ENCODE data around the gene CPN2. TPM values are rescaled to one million over a fixed set of nuclear protein-coding genes. Genes with fewer than 3 reads are reported as not detected.

Gene CPN2
- total RNA-seq, 1 experiment from 2014 or later, result not detected

DNA sequence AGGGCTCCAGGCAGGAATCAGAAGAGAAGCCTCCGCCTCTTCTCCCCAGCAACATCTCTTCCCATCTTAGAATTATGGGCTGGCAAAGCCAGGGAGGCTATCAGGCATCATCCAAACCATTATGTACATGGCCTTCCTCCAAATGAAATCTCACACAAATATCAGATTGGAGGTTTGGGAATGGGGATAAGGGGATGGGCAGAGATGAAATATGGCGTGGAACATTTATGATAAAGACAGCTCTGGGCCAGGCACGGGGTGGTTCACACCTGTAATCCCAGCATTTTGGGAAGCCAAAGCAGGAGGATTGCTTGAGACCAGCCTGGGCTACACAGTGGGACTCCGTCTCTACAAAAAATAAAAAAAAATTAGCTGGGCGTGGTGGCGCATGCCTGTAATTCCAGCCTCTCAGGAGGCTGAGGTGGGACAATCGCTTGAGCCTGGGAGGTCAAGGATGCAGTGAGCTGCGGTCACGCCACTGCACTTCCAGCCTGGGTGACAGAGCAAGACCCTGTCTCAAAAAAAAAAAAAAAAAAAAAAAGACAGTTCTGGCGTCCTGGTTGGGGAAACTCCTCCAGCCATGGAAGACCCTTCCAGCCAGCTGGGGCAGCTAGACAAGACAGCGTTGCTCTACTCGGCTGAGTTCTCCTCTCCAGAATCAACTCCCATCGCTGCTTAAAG, 36.6 kb downstream of the CPN2 start:
- no peak overlapping the region for H3K4ac ChIP-seq (ENCODE audit: low read depth, low read length)
- H3K56ac ChIP-seq (ENCODE audit: insufficient read length, low read depth, low read length), result no peak overlapping the region
- H3K18ac ChIP-seq (ENCODE audit: insufficient read length, low read depth, low read length), result no peak overlapping the region
- H2BK12ac ChIP-seq (ENCODE audit: insufficient read length, low read depth, low read length), result no peak overlapping the region
- peaks cover 3% of the 10 kb centered on the region; the same call in 1 of the 2 replicates for H3K27me3 ChIP-seq (ENCODE audit: insufficient read depth, low read length)
- H2BK15ac ChIP-seq (ENCODE audit: low read depth, low read length), result no peak overlapping the region
- H3K36me3 Mint-ChIP-seq (ENCODE audit: insufficient read depth in 1 of 3, low read depth in 3 of 3), result peaks cover 13 to 22% (median 13%) of the 10 kb centered on the region in 3 experiments
- peaks cover 71% of the 10 kb centered on the region for H3K27me3 Mint-ChIP-seq (ENCODE audit: low read depth)
- no peaks in the 10 kb centered on the region for H3K79me2 ChIP-seq (ENCODE audit: insufficient read depth, low read length)
- no peak overlapping the region for H3T11ph ChIP-seq (ENCODE audit: low read length)
- H4K8ac ChIP-seq (replicated peaks; ENCODE audit: insufficient read length, low read depth, low read length), result no peak overlapping the region
- H3K4me3 Mint-ChIP-seq, result no peak overlapping the region
- H2BK5ac ChIP-seq (ENCODE audit: insufficient read length, low read length), result no peak overlapping the region
- H4K91ac ChIP-seq (ENCODE audit: insufficient read length, low read depth, low read length), result no peak overlapping the region
- peaks cover 15% of the 10 kb centered on the region for H3K9me3 ChIP-seq (ENCODE audit: control insufficient read depth, low read depth, low read length)
- 0 out of 7 replicates have a peak overlapping the region, but pooled peaks of 1 of the 3 experiments have one; percentile 91 for H3K27ac Mint-ChIP-seq
- no peak overlapping the region for H4K5ac ChIP-seq (ENCODE audit: insufficient read length, low read depth, low read length)
- no peak overlapping the region for H3K23ac ChIP-seq (ENCODE audit: insufficient read length, low read depth, low read length)
- no peak for TF ChIP-seq CTCF (conservative IDR thresholded peaks at IDR 0.05)
- no peak overlapping the region for H2BK120ac ChIP-seq (ENCODE audit: low read depth, low read length, poor library complexity, severe bottlenecking)
- no peak for DNase-seq
- H3K23me2 ChIP-seq (ENCODE audit: insufficient read length, low read depth, low read length, poor library complexity, severe bottlenecking), result no peaks in the 10 kb centered on the region
- peak overlapping the region; percentile 49 for H3K4me2 ChIP-seq (ENCODE audit: insufficient read depth, insufficient read length, low read length)
- WGBS (ENCODE audit: extremely low coverage, insufficient read length, low lambda C conversion rate), result no CpG with 5 or more reads among the region's 13 CpGs
- no peak overlapping the region for H2AFZ ChIP-seq (ENCODE audit: low read length)
- H3K9ac ChIP-seq (ENCODE audit: extremely low read depth, insufficient read length, low read length), result peak overlapping the region; percentile 5
- no peak overlapping the region for H2AK5ac ChIP-seq (ENCODE audit: insufficient read length, low read length)
- H4K20me1 ChIP-seq (ENCODE audit: control insufficient read depth, insufficient read depth, insufficient read length), result no peaks in the 10 kb centered on the region
- H3K9me3 Mint-ChIP-seq, result peaks cover 22% of the 10 kb centered on the region in 2 experiments
- H2BK20ac ChIP-seq (ENCODE audit: low read depth, low read length, poor library complexity, severe bottlenecking), result no peak overlapping the region
- no peaks in the 10 kb centered on the region for H3K79me1 ChIP-seq (ENCODE audit: insufficient read depth, low read depth, low read length, poor library complexity, severe bottlenecking)
- H3K4me1 ChIP-seq (ENCODE audit: insufficient read depth, low read length), result no peaks in the 10 kb centered on the region; the same call in none of the 2 replicates
- no peak overlapping the region for H3K14ac ChIP-seq (ENCODE audit: insufficient read depth, low read length)
- no peak overlapping the region for H3K27ac ChIP-seq (ENCODE audit: insufficient read length, low read depth, low read length)
- H3K4me1 Mint-ChIP-seq, result peaks cover 45 to 48% of the 10 kb centered on the region in 2 experiments

All from H9 (cell line).